ENCODE results near the gene MAP1LC3B. TPM values are rescaled to one million over a fixed set of nuclear protein-coding genes. Genes with fewer than 3 reads are reported as not detected.

The MAP1LC3B gene
- total and polyA plus RNA-seq, 2 of the 8 experiments (the other 6 are each of a cell fraction or from before 2014, with no cell fraction given), result 29.5 to 48.5 TPM

DNA sequence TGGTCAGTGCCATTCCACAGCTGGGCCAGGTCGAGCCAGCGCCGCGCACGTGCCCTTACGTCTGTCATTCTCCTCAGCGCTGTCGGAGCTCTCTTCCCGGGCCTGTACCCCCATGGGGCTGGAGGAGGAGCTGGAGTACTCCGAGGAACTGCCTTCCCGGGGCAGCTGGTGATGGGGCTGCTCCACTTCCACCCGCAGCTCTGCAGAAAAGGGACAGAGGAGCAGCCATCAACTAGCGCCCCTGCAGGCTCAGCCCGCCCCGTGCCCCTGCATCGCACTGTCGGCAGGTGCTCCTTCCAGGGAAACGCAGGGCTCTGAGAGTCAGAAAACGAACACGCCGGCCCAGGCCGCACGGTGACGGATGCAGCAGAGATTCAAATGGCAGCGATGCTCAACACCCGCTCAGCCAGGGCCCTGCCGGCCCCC lies 20.9 kb downstream of the MAP1LC3B start:
- H2AK5ac ChIP-seq (ENCODE audit: low read depth, low read length), result no peak overlapping the region
- no peak overlapping the region for H3K56ac ChIP-seq (replicated peaks; ENCODE audit: insufficient read length, low read depth, low read length)
- H2BK12ac ChIP-seq (ENCODE audit: low read depth, low read length), result no peak overlapping the region
- no peak overlapping the region for H2BK15ac ChIP-seq (ENCODE audit: low read length)
- no peak overlapping the region for H3K4me2 ChIP-seq (ENCODE audit: insufficient read depth in 1 of 2, low read depth in 2 of 2, low read length in 2 of 2)
- no peaks in the 10 kb centered on the region for H3K23me2 ChIP-seq (ENCODE audit: low read depth, low read length)
- no peak overlapping the region for H3K23ac ChIP-seq (ENCODE audit: insufficient read length)
- peaks cover 0 to 5% of the 10 kb centered on the region in 2 experiments for H4K20me1 ChIP-seq (replicated peaks in 1 of 2; ENCODE audit: control insufficient read depth in 1 of 2, insufficient read depth in 2 of 2, low read length in 2 of 2)
- H3K9me3 ChIP-seq (ENCODE audit: insufficient read depth in 2 of 2, low read depth in 1 of 2, low read length in 1 of 2), result no peaks in the 10 kb centered on the region
- no peak overlapping the region for H3K9ac ChIP-seq (replicated peaks in 1 of 4; ENCODE audit: extremely low read depth in 1 of 4, low read depth in 3 of 4, low read length in 3 of 4)
- no peaks in the 10 kb centered on the region for H3K4me1 ChIP-seq (replicated peaks in 1 of 4; ENCODE audit: control insufficient read depth in 3 of 4, insufficient read depth in 4 of 4, low read length in 3 of 4)
- WGBS, 2 experiments (ENCODE audit: extremely low coverage in 1 of 2, insufficient coverage in 1 of 2, insufficient read length in 1 of 2, insufficient replicate concordance in 2 of 2, low coverage in 1 of 2, low lambda C conversion rate in 2 of 2, missing lambda C conversion rate in 1 of 2), result 92% methylated on average over 24 of the region's 27 CpGs; no CpG with 5 or more reads in 1 of the 2 experiments
- no peaks in the 10 kb centered on the region; the same call in 1 of the 2 replicates for H3K79me1 ChIP-seq (ENCODE audit: low read depth, low read length)
- H4K5ac ChIP-seq (ENCODE audit: insufficient read length, low read depth, low read length), result no peak overlapping the region
- DNase-seq (ENCODE audit: low read depth in 1 of 2, low spot score in 2 of 2) (no peak), FAIRE-seq (no peak)
- peaks cover 5 to 51% (median 33%) of the 10 kb centered on the region in 4 experiments for H3K36me3 ChIP-seq (ENCODE audit: control insufficient read depth in 2 of 4, insufficient read depth in 4 of 4, low read length in 3 of 4)
- no peaks in the 10 kb centered on the region for H3K27me3 ChIP-seq (replicated peaks in 1 of 4; ENCODE audit: control insufficient read depth in 3 of 4, extremely low read depth in 1 of 4, insufficient read depth in 3 of 4, low read length in 3 of 4)
- no peak overlapping the region for H3K14ac ChIP-seq (ENCODE audit: insufficient read length)
- H2AFZ ChIP-seq (ENCODE audit: low read length), result no peak overlapping the region
- H4K8ac ChIP-seq (ENCODE audit: extremely low read depth, insufficient read depth, low read length), result no peak overlapping the region; the same call in 1 of the 2 replicates
- ChIA-PET CTCF (ENCODE audit: partially characterized antibody) (interaction anchor here (0.6 to 2.6 kb wide), 10 partner anchors 9 to 239 kb away, joined by 3 to 11 read pairs (median 3); no protein-coding TSS in a partner anchor), POLR2A (ENCODE audit: partially characterized antibody) (interaction anchor here (0.8 to 1.3 kb wide), 3 partner anchors 13 to 158 kb away, joined by 3 to 4 read pairs (median 4); no protein-coding TSS in a partner anchor)
- no peak overlapping the region for H2BK120ac ChIP-seq (replicated peaks; ENCODE audit: low read depth, low read length)
- no peaks in the 10 kb centered on the region for H3K79me2 ChIP-seq (ENCODE audit: control insufficient read depth in 1 of 2, insufficient read depth in 2 of 2, low read length in 2 of 2)
- no peak overlapping the region for H2BK20ac ChIP-seq (ENCODE audit: low read length)
- no peak overlapping the region for H3K27ac ChIP-seq (ENCODE audit: low read depth, low read length)
- H4K91ac ChIP-seq (replicated peaks; ENCODE audit: insufficient read length, low read length), result no peak overlapping the region
- no peak overlapping the region for H3K18ac ChIP-seq (ENCODE audit: extremely low read depth, low read length)
- no peak overlapping the region for H2BK5ac ChIP-seq (ENCODE audit: low read depth, low read length)
- H3K4me3 ChIP-seq (ENCODE audit: extremely low read depth in 1 of 4, insufficient read depth in 2 of 4, low read depth in 3 of 4, low read length in 4 of 4), result no peak overlapping the region
- H3K4ac ChIP-seq (replicated peaks; ENCODE audit: insufficient read length, low read depth, low read length), result no peak overlapping the region
